NOMO-1 treated with DMSO at 0.1 percent for 48 hours (cell line): ENCODE measurements around the gene EFL1.

ENCODE experiments used
- DNase-seq: peaks from one replicate; lab custom pipeline; 2025; ENCODE audit not compliant: unreplicated experiment; lab: John Stamatoyannopoulos, UW

The EFL1 gene

GRCh38 chr15:82126346-82126745 lies 136.2 kb downstream of the EFL1 start:
- no peak for DNase-seq

GRCh38 chr15:82124331-82125263 lies 137.9 kb downstream of the EFL1 start:
- DNase-seq, result no peak

- DNase-seq, result no peak
Observed at GRCh38 chr15:82122746-82123400, 139.7 kb downstream of the EFL1 start.

GRCh38 chr15:82118040-82118439 lies 144.5 kb downstream of the EFL1 start:
- no peak for DNase-seq

GRCh38 chr15:82117296-82117695 lies 145.2 kb downstream of the EFL1 start:
- no peak for DNase-seq

- no peak for DNase-seq
Observed at GRCh38 chr15:82114660-82115059, 147.9 kb downstream of the EFL1 start.

- DNase-seq, result no peak
Observed at GRCh38 chr15:82113106-82113715, 149.3 kb downstream of the EFL1 start.

GRCh38 chr15:82111918-82112317 lies 150.6 kb downstream of the EFL1 start:
- DNase-seq, result no peak

- DNase-seq, result no peak
Observed at GRCh38 chr15:82110144-82110543, 152.4 kb downstream of the EFL1 start.

- peak; percentile 41 for DNase-seq
Observed at GRCh38 chr15:82108489-82109078, 153.9 kb downstream of the EFL1 start.

GRCh38 chr15:82106679-82107078 lies 155.9 kb downstream of the EFL1 start:
- no peak for DNase-seq

- no peak for DNase-seq
Observed at GRCh38 chr15:82105451-82106215, 156.9 kb downstream of the EFL1 start.

- DNase-seq, result no peak
Observed at GRCh38 chr15:82103468-82103867, 159.1 kb downstream of the EFL1 start.

- DNase-seq, result no peak
Observed at GRCh38 chr15:82100111-82100929, 162.2 kb downstream of the EFL1 start.

GRCh38 chr15:82098674-82099073 lies 163.9 kb downstream of the EFL1 start:
- no peak for DNase-seq

- no peak for DNase-seq
Observed at GRCh38 chr15:82095803-82096202, 166.7 kb downstream of the EFL1 start.

GRCh38 chr15:82093774-82094211 lies 168.7 kb downstream of the EFL1 start:
- no peak for DNase-seq

- no peak for DNase-seq
Observed at GRCh38 chr15:82093325-82093724, 169.2 kb downstream of the EFL1 start.

GRCh38 chr15:82091636-82092140 lies 170.8 kb downstream of the EFL1 start:
- no peak for DNase-seq
